Body of pancreas (tissue), 4 donors: ENCODE measurements around the gene FAM217A. TPM values are rescaled to one million over a fixed set of nuclear protein-coding genes. Genes with fewer than 3 reads are reported as not detected.

Source experiments
- ATAC-seq: fragments of 150-250 bp; one replicate; pipeline ENCODE4 v1.9.1; 2016
- DNase-seq, 4 donors: peaks; one replicate each; pipeline ENCODE4 v3.0.0-alpha.2; 2019
- H3K27ac ChIP-seq, 4 donors: fragments of 200-600 bp; sonication (generic); 1 replicate in 3 of 4; 2 replicates in 1 of 4; pipeline versions ENCODE4 v1.5.1 to v1.6.1; 2016 to 2019; ENCODE audit warnings: mild to moderate bottlenecking in 1 of 4, mixed read lengths in 1 of 4, moderate library complexity in 1 of 4
- H3K27me3 ChIP-seq, 2 donors: fragments of 200-600 bp; sonication (generic); one replicate each; pipeline ENCODE4 v1.6.0; 2016; ENCODE audit warnings: mild to moderate bottlenecking in 1 of 2
- H3K36me3 ChIP-seq, 2 donors: fragments of 200-600 bp; sonication (generic); replicated peaks in 1 of 2; 2 replicates each; pipeline ENCODE4 v1.5.1; 2016; ENCODE audit warnings: low read depth in 2 of 2; ENCODE audit not compliant: insufficient read depth in 1 of 2
- H3K4me1 ChIP-seq: fragments of 200-600 bp; sonication (generic); one replicate; pipeline ENCODE4 v1.6.0; 2016
- H3K4me3 ChIP-seq, 2 donors: fragments of 200-600 bp; sonication (generic); 1 replicate in 1 of 2; 2 replicates in 1 of 2; pipeline ENCODE4 v1.5.1; 2016 to 2019
- H3K9me3 ChIP-seq, 3 donors: fragments of 200-600 bp; sonication (generic); 1 replicate in 2 of 3; 2 replicates in 1 of 3; pipeline ENCODE4 v1.5.1; 2016
- POLR2A ChIP-seq, 3 donors: fragments of 450-650 bp; IDR thresholded peaks; one replicate each; pipeline ENCODE4 v1.6.1; 2016; ENCODE audit warnings: antibody characterized with exemption in 3 of 3, mild to moderate bottlenecking in 2 of 3
- WGBS, 2 donors: methylation state at CpG; one replicate each; pipeline ENCODE4 v1.1.5; 2017; 5-methylcytosine and 5-hydroxymethylcytosine counted together
- intact Hi-C: fragments of 100-400 bp; cut with DNase I; formaldehyde crosslinking; loops from one replicate; pipeline ENCODE4 v1.15.1; 2023
- total RNA-seq, 2 donors: library from RNA; depleted of rRNA; stranded (reverse); fragments of >200 nt; gene quantifications; one replicate each; pipeline ENCODE4 v1.1.0, GENCODE V29; 2016
- TF ChIP-seq, protein P1 (sequence below), 7 experiments: fragments of 450-650 bp in 4 of 7; fragments of 200-600 bp in 3 of 7; sonication (generic) in 3 of 7; IDR thresholded peaks; one replicate each; pipeline ENCODE4 v1.5.1; 2016 to 2019; ENCODE audit warnings: antibody characterized with exemption in 7 of 7

FAM217A gene
- total RNA-seq, 2 donors from 2014 or later = not detected

GRCh38 chr6:4030669-4031068 lies 48.3 kb downstream of the FAM217A start:
- no peak overlapping the region for H3K4me3 ChIP-seq
- intact Hi-C loops = no loop called here
- no peaks in the 10 kb centered on the region for H3K27me3 ChIP-seq
- H3K36me3 ChIP-seq = no peaks in the 10 kb centered on the region
- no peak overlapping the region for H3K27ac ChIP-seq
- DNase-seq (no peak), ATAC-seq (no peak)
- H3K9me3 ChIP-seq = no peaks in the 10 kb centered on the region
- TF ChIP-seq POLR2A (IDR thresholded peaks at IDR 0.05) = no peak
- TF ChIP-seq, protein P1, sequence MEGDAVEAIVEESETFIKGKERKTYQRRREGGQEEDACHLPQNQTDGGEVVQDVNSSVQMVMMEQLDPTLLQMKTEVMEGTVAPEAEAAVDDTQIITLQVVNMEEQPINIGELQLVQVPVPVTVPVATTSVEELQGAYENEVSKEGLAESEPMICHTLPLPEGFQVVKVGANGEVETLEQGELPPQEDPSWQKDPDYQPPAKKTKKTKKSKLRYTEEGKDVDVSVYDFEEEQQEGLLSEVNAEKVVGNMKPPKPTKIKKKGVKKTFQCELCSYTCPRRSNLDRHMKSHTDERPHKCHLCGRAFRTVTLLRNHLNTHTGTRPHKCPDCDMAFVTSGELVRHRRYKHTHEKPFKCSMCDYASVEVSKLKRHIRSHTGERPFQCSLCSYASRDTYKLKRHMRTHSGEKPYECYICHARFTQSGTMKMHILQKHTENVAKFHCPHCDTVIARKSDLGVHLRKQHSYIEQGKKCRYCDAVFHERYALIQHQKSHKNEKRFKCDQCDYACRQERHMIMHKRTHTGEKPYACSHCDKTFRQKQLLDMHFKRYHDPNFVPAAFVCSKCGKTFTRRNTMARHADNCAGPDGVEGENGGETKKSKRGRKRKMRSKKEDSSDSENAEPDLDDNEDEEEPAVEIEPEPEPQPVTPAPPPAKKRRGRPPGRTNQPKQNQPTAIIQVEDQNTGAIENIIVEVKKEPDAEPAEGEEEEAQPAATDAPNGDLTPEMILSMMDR (IDR thresholded peaks at IDR 0.05) = no peak
- WGBS, 2 donors = 66 to 89% methylated on average over 2 of the region's 2 CpGs
- H3K4me1 ChIP-seq = peaks cover 12% of the 10 kb centered on the region

GRCh38 chr6:4029687-4030086 lies 49.2 kb downstream of the FAM217A start:
- Histone ChIP-seq H3K36me3 (no peaks in the 10 kb centered on the region), H3K4me3 (no peak overlapping the region), H3K27me3 (no peaks in the 10 kb centered on the region), H3K9me3 (no peaks in the 10 kb centered on the region), H3K27ac (no peak overlapping the region), H3K4me1 (peaks cover 20% of the 10 kb centered on the region)
- TF ChIP-seq POLR2A (IDR thresholded peaks at IDR 0.05) = no peak
- TF ChIP-seq, protein P1 (IDR thresholded peaks at IDR 0.05) = no peak
- no peak for DNase-seq
- no peak for ATAC-seq
- 86 to 97% methylated on average over 7 of the region's 7 CpGs for WGBS, 2 donors
- intact Hi-C loops = no loop called here

DNA sequence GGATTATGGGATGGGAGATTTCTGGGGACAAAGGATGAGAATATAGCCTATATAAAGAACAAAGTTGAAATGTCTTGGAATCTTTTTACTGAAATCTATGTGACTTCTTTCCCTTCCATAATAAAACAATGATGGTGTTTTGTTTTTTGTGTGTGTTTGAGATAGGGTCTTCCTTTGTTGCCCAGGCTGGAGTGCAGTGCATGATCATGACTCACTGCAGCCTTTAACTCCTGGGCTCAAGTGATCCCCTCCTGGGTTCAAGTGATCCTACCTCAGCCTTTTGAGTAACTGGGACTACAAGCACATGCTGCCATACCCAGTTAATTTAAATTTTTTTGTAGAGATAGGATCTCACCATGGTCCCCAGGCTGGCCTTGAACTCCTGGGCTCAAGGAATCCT lies 50.9 kb downstream of the FAM217A start:
- Histone ChIP-seq H3K27me3 (no peaks in the 10 kb centered on the region), H3K27ac (no peak overlapping the region), H3K9me3 (no peaks in the 10 kb centered on the region), H3K36me3 (no peaks in the 10 kb centered on the region), H3K4me1 (peaks cover 36% of the 10 kb centered on the region), H3K4me3 (no peak overlapping the region)
- intact Hi-C loops = no loop called here
- ATAC-seq (no peak), DNase-seq (no peak)
- TF ChIP-seq, protein P1 (IDR thresholded peaks at IDR 0.05) = no peak
- TF ChIP-seq POLR2A (IDR thresholded peaks at IDR 0.05) = no peak

DNA sequence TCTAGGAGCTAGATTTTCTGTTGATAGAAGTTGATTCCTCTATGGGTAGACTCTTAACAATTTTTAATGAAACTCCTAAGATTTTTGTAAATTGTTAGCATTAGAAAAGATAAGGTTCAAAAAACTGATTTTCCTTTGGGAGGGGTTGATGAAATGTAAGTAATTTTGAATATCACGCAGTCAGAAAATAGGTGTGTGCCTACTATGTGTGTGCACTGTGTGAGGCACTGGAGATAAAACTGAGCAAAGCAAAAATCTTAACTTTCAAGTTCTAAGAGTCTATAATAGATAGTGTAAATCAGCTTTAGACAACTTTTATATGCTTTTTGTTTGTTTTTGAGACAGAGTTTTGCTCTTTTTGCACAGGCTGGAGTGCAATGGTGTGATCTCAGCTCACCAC lies 53.3 kb downstream of the FAM217A start:
- Histone ChIP-seq H3K9me3 (no peaks in the 10 kb centered on the region), H3K27me3 (no peaks in the 10 kb centered on the region)
- no peak for ATAC-seq

GRCh38 chr6:4023240-4023639 lies 55.7 kb downstream of the FAM217A start:
- H3K27ac ChIP-seq = peak overlapping the region in 1 of 4 donors; percentile 99
- intact Hi-C loops = no loop called here
- no peaks in the 10 kb centered on the region for H3K27me3 ChIP-seq
- H3K9me3 ChIP-seq = no peaks in the 10 kb centered on the region
- no peaks in the 10 kb centered on the region for H3K36me3 ChIP-seq
- ATAC-seq = no peak
- no peak for DNase-seq
- H3K4me3 ChIP-seq = no peak overlapping the region
- TF ChIP-seq, protein P1 (IDR thresholded peaks at IDR 0.05) = no peak
- no peak for TF ChIP-seq POLR2A (IDR thresholded peaks at IDR 0.05)
- WGBS, 2 donors = 3 to 8% methylated on average over 1 of the region's 1 CpG
- H3K4me1 ChIP-seq = peaks cover 62% of the 10 kb centered on the region

More for the DNA sequence above, 53.3 kb downstream of the FAM217A start:
- intact Hi-C loops = no loop called here
- 94 to 97% methylated on average over 1 of the region's 1 CpG for WGBS, 2 donors
- Histone ChIP-seq H3K4me3 (no peak overlapping the region), H3K36me3 (no peaks in the 10 kb centered on the region), H3K4me1 (peaks cover 51% of the 10 kb centered on the region), H3K27ac (no peak overlapping the region)
- no peak for TF ChIP-seq POLR2A (IDR thresholded peaks at IDR 0.05)
- TF ChIP-seq, protein P1 (IDR thresholded peaks at IDR 0.05) = no peak
- no peak for DNase-seq
